ENCODE data around the gene GOLPH3. TPM values are rescaled to one million over a fixed set of nuclear protein-coding genes. Genes with fewer than 3 reads are reported as not detected.

GOLPH3 gene
- total RNA-seq, 1 donor from 2014 or later, result 83.7 TPM

GRCh38 chr5:32207355-32207634 is 33.2 kb upstream of the GOLPH3 start:
- Histone ChIP-seq H3K36me3 (ENCODE audit: control insufficient read depth, insufficient read depth, low read length) (no peaks in the 10 kb centered on the region), H3K27me3 (ENCODE audit: control insufficient read depth, insufficient read depth, low read length) (no peaks in the 10 kb centered on the region), H3K4me3 (ENCODE audit: low read depth, low read length) (no peak overlapping the region)
- no peak for TF ChIP-seq CTCF (IDR thresholded peaks at IDR 0.05; ENCODE audit: insufficient read depth, low read length, severe bottlenecking)
- no peak for FAIRE-seq
- DNase-seq (ENCODE audit: low read depth), result no peak

- no peak for TF ChIP-seq CTCF (IDR thresholded peaks at IDR 0.05; ENCODE audit: insufficient read depth, low read length, severe bottlenecking)
- FAIRE-seq, result no peak
- Histone ChIP-seq H3K36me3 (ENCODE audit: control insufficient read depth, insufficient read depth, low read length) (no peaks in the 10 kb centered on the region), H3K4me3 (ENCODE audit: low read depth, low read length) (no peak overlapping the region), H3K27me3 (ENCODE audit: control insufficient read depth, insufficient read depth, low read length) (no peaks in the 10 kb centered on the region)
- no peak for DNase-seq (ENCODE audit: low read depth)
These were observed 32.6 kb upstream of the GOLPH3 start for GRCh38 chr5:32206509-32207354.

GRCh38 chr5:32206053-32206452 is 31.9 kb upstream of the GOLPH3 start:
- TF ChIP-seq CTCF (IDR thresholded peaks at IDR 0.05; ENCODE audit: insufficient read depth, low read length, severe bottlenecking), result no peak
- FAIRE-seq, result no peak
- no peaks in the 10 kb centered on the region for H3K27me3 ChIP-seq (ENCODE audit: control insufficient read depth, insufficient read depth, low read length)

GRCh38 chr5:32202394-32202793 is 28.3 kb upstream of the GOLPH3 start:
- DNase-seq (ENCODE audit: low read depth), result no peak
- Histone ChIP-seq H3K27me3 (ENCODE audit: control insufficient read depth, insufficient read depth, low read length) (no peaks in the 10 kb centered on the region), H3K4me3 (ENCODE audit: low read depth, low read length) (no peak overlapping the region), H3K36me3 (ENCODE audit: control insufficient read depth, insufficient read depth, low read length) (no peaks in the 10 kb centered on the region)
- no peak for FAIRE-seq
- no peak for TF ChIP-seq CTCF (IDR thresholded peaks at IDR 0.05; ENCODE audit: insufficient read depth, low read length, severe bottlenecking)

More at GRCh38 chr5:32206053-32206452, 31.9 kb upstream of the GOLPH3 start:
- Histone ChIP-seq H3K36me3 (ENCODE audit: control insufficient read depth, insufficient read depth, low read length) (no peaks in the 10 kb centered on the region), H3K4me3 (ENCODE audit: low read depth, low read length) (no peak overlapping the region)
- DNase-seq (ENCODE audit: low read depth), result no peak

GRCh38 chr5:32201122-32201753 is 27.1 kb upstream of the GOLPH3 start:
- no peaks in the 10 kb centered on the region for H3K36me3 ChIP-seq (ENCODE audit: control insufficient read depth, insufficient read depth, low read length)
- H3K4me3 ChIP-seq (ENCODE audit: low read depth, low read length), result no peak overlapping the region
- no peak for TF ChIP-seq CTCF (IDR thresholded peaks at IDR 0.05; ENCODE audit: insufficient read depth, low read length, severe bottlenecking)
- FAIRE-seq (no peak), DNase-seq (ENCODE audit: low read depth) (peak; percentile 58)
- H3K27me3 ChIP-seq (ENCODE audit: control insufficient read depth, insufficient read depth, low read length), result no peaks in the 10 kb centered on the region

Measured in bronchial epithelial cell (primary cell).